ENCODE measurements around the gene SKAP1. TPM values are rescaled to one million over a fixed set of nuclear protein-coding genes. Genes with fewer than 3 reads are reported as not detected.
"Not testable (repeated sequence)": the region's sequence is repeated elsewhere in the genome, so short reads cannot be mapped to it uniquely, and the experiment has no call there.

The SKAP1 gene
- total RNA-seq, 1 experiment from 2014 or later: not detected

GRCh38 chr17:48294020-48294805 is 135.8 kb downstream of the SKAP1 start:
- no peaks in the 10 kb centered on the region for H3K36me3 Mint-ChIP-seq (ENCODE audit: insufficient read depth, unreplicated experiment)
- H3K4me3 Mint-ChIP-seq (ENCODE audit: unreplicated experiment): no peak overlapping the region
- peaks cover 58% of the 10 kb centered on the region for H3K27me3 Mint-ChIP-seq (ENCODE audit: insufficient read depth, unreplicated experiment)
- POLR2A ChIA-PET: interaction anchor here (0.7 kb wide), 1 partner anchor 1907 kb away, joined by 3 read pairs; no protein-coding TSS in a partner anchor
- no peak for TF ChIP-seq CTCF (IDR thresholded peaks at IDR 0.05; ENCODE audit: unreplicated experiment)
- CTCF ChIA-PET: interaction anchor here (0.9 to 2.5 kb wide), 2 partner anchors 13 to 299 kb away, joined by 4 to 7 read pairs; partner anchors contain the start of gene HOXB5
- H3K4me1 Mint-ChIP-seq (ENCODE audit: insufficient read depth, unreplicated experiment): no peaks in the 10 kb centered on the region
- no peaks in the 10 kb centered on the region for H3K9me3 Mint-ChIP-seq (ENCODE audit: unreplicated experiment)
- no TSS peak for BruUV-seq (replicated peaks)
- no peak overlapping the region for H3K27ac Mint-ChIP-seq (ENCODE audit: low read depth, unreplicated experiment)
- intact Hi-C loops (cut with micrococcal nuclease): no loop called here
- DNase-seq (ENCODE audit: unreplicated experiment): no peak

GRCh38 chr17:48293319-48294019 is 136.5 kb downstream of the SKAP1 start:
- BruUV-seq (replicated peaks): no TSS peak
- Mint-ChIP-seq H3K4me3 (ENCODE audit: unreplicated experiment) (no peak overlapping the region), H3K36me3 (ENCODE audit: insufficient read depth, unreplicated experiment) (no peaks in the 10 kb centered on the region), H3K27ac (ENCODE audit: low read depth, unreplicated experiment) (no peak overlapping the region), H3K27me3 (ENCODE audit: insufficient read depth, unreplicated experiment) (peaks cover 55% of the 10 kb centered on the region), H3K4me1 (ENCODE audit: insufficient read depth, unreplicated experiment) (no peaks in the 10 kb centered on the region), H3K9me3 (ENCODE audit: unreplicated experiment) (no peaks in the 10 kb centered on the region)
- DNase-seq (ENCODE audit: unreplicated experiment): no peak
- ChIA-PET CTCF (interaction anchor here (0.6 to 2.5 kb wide), 3 partner anchors 14 to 300 kb away, joined by 4 to 7 read pairs (median 4); partner anchors contain the start of gene HOXB5), POLR2A (no interaction called here)
- intact Hi-C loops (cut with micrococcal nuclease): no loop called here
- TF ChIP-seq CTCF (IDR thresholded peaks at IDR 0.05; ENCODE audit: unreplicated experiment): no peak

GRCh38 chr17:48290378-48290777 is 139.6 kb downstream of the SKAP1 start:
- H3K27me3 Mint-ChIP-seq (ENCODE audit: insufficient read depth, unreplicated experiment): peaks cover 81% of the 10 kb centered on the region
- intact Hi-C loops (cut with micrococcal nuclease): no loop called here
- H3K4me1 Mint-ChIP-seq (ENCODE audit: insufficient read depth, unreplicated experiment): no peaks in the 10 kb centered on the region
- no TSS peak for BruUV-seq (replicated peaks)
- no peaks in the 10 kb centered on the region for H3K9me3 Mint-ChIP-seq (ENCODE audit: unreplicated experiment)
- no peak for TF ChIP-seq CTCF (IDR thresholded peaks at IDR 0.05; ENCODE audit: unreplicated experiment)
- H3K4me3 Mint-ChIP-seq (ENCODE audit: unreplicated experiment): no peak overlapping the region
- H3K27ac Mint-ChIP-seq (ENCODE audit: low read depth, unreplicated experiment): no peak overlapping the region
- no peak for DNase-seq (ENCODE audit: unreplicated experiment)
- ChIA-PET POLR2A (no interaction called here), CTCF (no interaction called here)
- H3K36me3 Mint-ChIP-seq (ENCODE audit: insufficient read depth, unreplicated experiment): no peaks in the 10 kb centered on the region

- H3K4me3 Mint-ChIP-seq (ENCODE audit: unreplicated experiment); intact Hi-C loops (cut with micrococcal nuclease); BruUV-seq (replicated peaks); H3K27ac Mint-ChIP-seq (ENCODE audit: low read depth, unreplicated experiment); H3K36me3 Mint-ChIP-seq (ENCODE audit: insufficient read depth, unreplicated experiment); H3K9me3 Mint-ChIP-seq (ENCODE audit: unreplicated experiment); H3K4me1 Mint-ChIP-seq (ENCODE audit: insufficient read depth, unreplicated experiment); DNase-seq (ENCODE audit: unreplicated experiment): not testable (repeated sequence)
- H3K27me3 Mint-ChIP-seq (ENCODE audit: insufficient read depth, unreplicated experiment): peaks cover 91% of the 10 kb centered on the region
- ChIA-PET POLR2A (interaction anchor here (0.8 to 1.7 kb wide), 2 partner anchors 9 to 14 kb away, joined by 3 to 5 read pairs; no protein-coding TSS in a partner anchor), CTCF (interaction anchor here (0.6 kb wide), 1 partner anchor 37 kb away, joined by 6 read pairs; no protein-coding TSS in a partner anchor)
Measured at GRCh38 chr17:48286917-48287316, 143.1 kb downstream of the SKAP1 start.

Data from MCF 10A (cell line).